Measurements from ENCODE around the gene PPFIA2.
"Not testable (repeated sequence)": the region's sequence is repeated elsewhere in the genome, so short reads cannot be mapped to it uniquely, and the experiment has no call there.

PPFIA2 gene

GRCh38 chr12:81222846-81223592, 536.1 kb downstream of the PPFIA2 start:
- H3K4me3 ChIP-seq (ENCODE audit: low read depth, low read length), result no peak overlapping the region
- TF ChIP-seq, protein P1, sequence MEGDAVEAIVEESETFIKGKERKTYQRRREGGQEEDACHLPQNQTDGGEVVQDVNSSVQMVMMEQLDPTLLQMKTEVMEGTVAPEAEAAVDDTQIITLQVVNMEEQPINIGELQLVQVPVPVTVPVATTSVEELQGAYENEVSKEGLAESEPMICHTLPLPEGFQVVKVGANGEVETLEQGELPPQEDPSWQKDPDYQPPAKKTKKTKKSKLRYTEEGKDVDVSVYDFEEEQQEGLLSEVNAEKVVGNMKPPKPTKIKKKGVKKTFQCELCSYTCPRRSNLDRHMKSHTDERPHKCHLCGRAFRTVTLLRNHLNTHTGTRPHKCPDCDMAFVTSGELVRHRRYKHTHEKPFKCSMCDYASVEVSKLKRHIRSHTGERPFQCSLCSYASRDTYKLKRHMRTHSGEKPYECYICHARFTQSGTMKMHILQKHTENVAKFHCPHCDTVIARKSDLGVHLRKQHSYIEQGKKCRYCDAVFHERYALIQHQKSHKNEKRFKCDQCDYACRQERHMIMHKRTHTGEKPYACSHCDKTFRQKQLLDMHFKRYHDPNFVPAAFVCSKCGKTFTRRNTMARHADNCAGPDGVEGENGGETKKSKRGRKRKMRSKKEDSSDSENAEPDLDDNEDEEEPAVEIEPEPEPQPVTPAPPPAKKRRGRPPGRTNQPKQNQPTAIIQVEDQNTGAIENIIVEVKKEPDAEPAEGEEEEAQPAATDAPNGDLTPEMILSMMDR (IDR thresholded peaks at IDR 0.05; ENCODE audit: low read depth, low read length), result no peak
- no peaks in the 10 kb centered on the region for H3K9me3 ChIP-seq
- DNase-seq, result no peak
- no peaks in the 10 kb centered on the region for H3K4me1 ChIP-seq
- H3K36me3 ChIP-seq, result no peaks in the 10 kb centered on the region
- peaks cover 14% of the 10 kb centered on the region; the same call in 1 of the 2 replicates for H3K27me3 ChIP-seq

DNA sequence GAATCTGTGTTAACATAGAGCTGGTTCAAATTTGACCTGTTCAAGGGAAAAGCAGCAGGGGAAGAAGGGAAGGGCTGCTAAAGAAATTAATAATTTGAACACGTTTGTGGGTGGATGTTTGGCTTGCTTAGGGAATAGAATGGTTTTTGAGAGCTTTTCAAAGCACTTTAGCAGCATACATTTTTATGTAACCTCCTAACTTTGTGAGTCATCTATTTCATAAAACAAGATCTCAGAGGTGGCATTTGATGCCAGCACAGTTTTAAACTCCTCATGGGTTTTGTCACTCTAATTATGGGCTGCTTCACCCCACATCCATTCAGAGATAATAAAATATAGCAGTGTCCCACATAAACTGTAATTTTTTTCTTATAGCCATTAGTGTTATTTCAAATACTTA, 537.5 kb downstream of the PPFIA2 start:
- no peaks in the 10 kb centered on the region for H3K9me3 ChIP-seq
- no peak for DNase-seq
- H3K27me3 ChIP-seq, result peaks cover 14% of the 10 kb centered on the region; the same call in 1 of the 2 replicates
- H3K4me1 ChIP-seq, result no peaks in the 10 kb centered on the region
- TF ChIP-seq, protein P1 (IDR thresholded peaks at IDR 0.05; ENCODE audit: low read depth, low read length), result no peak
- H3K4me3 ChIP-seq (ENCODE audit: low read depth, low read length), result no peak overlapping the region
- H3K36me3 ChIP-seq, result no peaks in the 10 kb centered on the region

DNA sequence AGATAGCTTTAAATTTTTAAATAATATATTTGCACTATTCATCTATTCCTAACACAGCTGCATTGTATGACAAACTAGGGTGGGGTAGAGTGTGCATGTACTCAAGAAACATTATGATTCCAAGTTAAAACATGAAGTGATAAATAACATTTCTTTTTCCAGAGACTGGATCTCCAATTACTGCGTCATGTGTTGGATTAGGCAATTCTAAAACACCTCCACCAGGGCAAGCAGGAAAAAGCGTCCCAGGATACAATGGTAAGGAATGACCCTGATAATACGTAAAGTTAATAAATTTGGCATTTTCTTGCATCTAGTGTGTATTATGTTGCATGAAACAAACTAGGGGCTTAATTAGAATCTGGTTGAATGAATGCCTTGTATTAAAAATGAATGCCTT, 542.4 kb downstream of the PPFIA2 start:
- no peaks in the 10 kb centered on the region for H3K36me3 ChIP-seq
- DNase-seq, result no peak
- H3K27me3 ChIP-seq, result peaks cover 4% of the 10 kb centered on the region; the same call in 1 of the 2 replicates
- no peak overlapping the region for H3K4me3 ChIP-seq (ENCODE audit: low read depth, low read length)
- TF ChIP-seq, protein P1 (IDR thresholded peaks at IDR 0.05; ENCODE audit: low read depth, low read length), result no peak
- H3K4me1 ChIP-seq, result no peaks in the 10 kb centered on the region
- no peaks in the 10 kb centered on the region for H3K9me3 ChIP-seq

- no peak for DNase-seq
- Histone ChIP-seq H3K36me3 (no peaks in the 10 kb centered on the region), H3K4me1 (no peaks in the 10 kb centered on the region), H3K4me3 (ENCODE audit: low read depth, low read length) (no peak overlapping the region), H3K27me3 (no peaks in the 10 kb centered on the region; the same call in 1 of the 2 replicates), H3K9me3 (no peaks in the 10 kb centered on the region)
- TF ChIP-seq, protein P1 (IDR thresholded peaks at IDR 0.05; ENCODE audit: low read depth, low read length), result no peak
These were observed 546.0 kb downstream of the PPFIA2 start for GRCh38 chr12:81212996-81213696.

- H3K4me3 ChIP-seq (ENCODE audit: low read depth, low read length), result no peak overlapping the region
- H3K27me3 ChIP-seq, result no peaks in the 10 kb centered on the region
- TF ChIP-seq, protein P1 (IDR thresholded peaks at IDR 0.05; ENCODE audit: low read depth, low read length), result no peak
- no peaks in the 10 kb centered on the region for H3K36me3 ChIP-seq
- no peaks in the 10 kb centered on the region for H3K9me3 ChIP-seq
- H3K4me1 ChIP-seq, result no peaks in the 10 kb centered on the region
- DNase-seq, result no peak
These were observed 547.8 kb downstream of the PPFIA2 start for GRCh38 chr12:81211306-81211705.

- H3K27me3 ChIP-seq; H3K36me3 ChIP-seq; H3K4me3 ChIP-seq (ENCODE audit: low read depth, low read length); H3K9me3 ChIP-seq; H3K4me1 ChIP-seq; DNase-seq: not testable (repeated sequence)
These were observed 549.4 kb downstream of the PPFIA2 start for GRCh38 chr12:81209772-81210225.
